ENCODE results near the gene PIWIL1.

GRCh38 chr12:130351326-130351725 is 13.6 kb downstream of the PIWIL1 start:
- TF ChIP-seq CTCF (IDR thresholded peaks at IDR 0.05) (no peak), POLR2A (IDR thresholded peaks at IDR 0.05) (no peak), POLR2AphosphoS5 (IDR thresholded peaks at IDR 0.05) (no peak), EP300 (IDR thresholded peaks at IDR 0.05) (no peak)

Measured in upper lobe of left lung (tissue), 4 donors.